K562 (cell line): ENCODE data around the gene HES4. TPM values are rescaled to one million over a fixed set of nuclear protein-coding genes. Genes with fewer than 3 reads are reported as not detected.

Source experiments
- BRF2 ChIP-seq: IDR thresholded peaks from 3 replicates; pipeline ENCODE4 v1.6.1; 2011; ENCODE audit warnings: borderline replicate concordance, mild to moderate bottlenecking; ENCODE audit not compliant: insufficient read length, insufficient read depth
- DMBX1 ChIP-seq: fragments of 250-450 bp; sonication (Bioruptor Pico); IDR thresholded peaks from 2 replicates; pipeline ENCODE4 v1.8.0; 2022; ENCODE audit warnings: inconsistent platforms, mild to moderate bottlenecking, moderate library complexity, borderline replicate concordance
- HMG20B ChIP-seq: fragments of 250-450 bp; sonication (Bioruptor Pico); IDR thresholded peaks from 2 replicates; pipeline ENCODE4 v1.5.0; 2021; ENCODE audit warnings: mild to moderate bottlenecking
- KLF13 ChIP-seq: fragments of 450-650 bp; IDR thresholded peaks from 2 replicates; pipeline ENCODE4 v1.6.1; 2016; ENCODE audit warnings: missing genetic modification characterization, low read depth, mild to moderate bottlenecking, missing compliant biosample characterization, moderate library complexity, borderline replicate concordance
- MEIS2 ChIP-seq: fragments of 450-650 bp; IDR thresholded peaks from 2 replicates; pipeline ENCODE4 v1.6.1; 2014; ENCODE audit warnings: mild to moderate bottlenecking; ENCODE audit not compliant: partially characterized antibody
- MIER1 ChIP-seq: fragments of 450-650 bp; IDR thresholded peaks from 2 replicates; pipeline ENCODE4 v1.6.1; 2016; ENCODE audit warnings: antibody characterized with exemption, mild to moderate bottlenecking, low read depth
- PHB2 ChIP-seq: fragments of 450-650 bp; IDR thresholded peaks from 2 replicates; pipeline ENCODE4 v1.6.1; 2017; ENCODE audit warnings: low read depth
- PRDM10 ChIP-seq: fragments of 450-650 bp; IDR thresholded peaks from 2 replicates; pipeline ENCODE4 v1.6.1; 2018; ENCODE audit not compliant: partially characterized antibody
- PRMT5 ChIP-seq: sonication (generic); formaldehyde crosslinking; IDR thresholded peaks from 2 replicates; pipeline ENCODE4 v1.5.0; 2020; ENCODE audit warnings: missing genetic modification reagents
- SAP30 ChIP-seq: fragments of 200-600 bp; sonication (generic); IDR thresholded peaks from 2 replicates; pipeline ENCODE4 v1.6.1; 2012; ENCODE audit warnings: borderline replicate concordance, low read depth, mild to moderate bottlenecking, moderate library complexity, low read length, control low read depth, inconsistent platforms; ENCODE audit not compliant: insufficient read depth, poor library complexity, severe bottlenecking
- SREBF1 ChIP-seq: fragments of 150-350 bp; IDR thresholded peaks from 2 replicates; pipeline ENCODE4 v1.6.1; 2014; ENCODE audit warnings: antibody characterized with exemption, low read depth, low read length, borderline replicate concordance
- STAG1 ChIP-seq: sonication (generic); formaldehyde crosslinking; IDR thresholded peaks from 2 replicates; pipeline ENCODE4 v1.5.0; 2020; ENCODE audit warnings: missing genetic modification reagents, borderline replicate concordance
- TAF1 ChIP-seq: IDR thresholded peaks from 2 replicates; pipeline ENCODE4 v1.6.1; 2011; ENCODE audit warnings: mild to moderate bottlenecking, low read length, moderate library complexity; ENCODE audit not compliant: insufficient read depth, control insufficient read depth, severe bottlenecking; ENCODE audit errors: extremely low read depth
- TEAD1 ChIP-seq, 2 experiments: fragments of 450-650 bp in 1 of 2; sonication (generic) in 1 of 2; formaldehyde crosslinking; IDR thresholded peaks; 2 replicates each; pipeline versions ENCODE4 v1.4.0 to v1.8.0; 2020 to 2022; ENCODE audit warnings: mild to moderate bottlenecking in 2 of 2, missing genetic modification reagents in 1 of 2
- TRIM28 ChIP-seq: fragments of 450-650 bp; IDR thresholded peaks from 2 replicates; pipeline ENCODE4 v1.6.1; 2017
- U2AF2 ChIP-seq: fragments of 200-400 bp; formaldehyde crosslinking; optimal IDR thresholded peaks from 2 replicates; pipeline ENCODE3; 2017; ENCODE audit warnings: low read depth, mild to moderate bottlenecking, low read length
- USF1 ChIP-seq: sonication (generic); formaldehyde crosslinking; IDR thresholded peaks from 2 replicates; pipeline ENCODE4 v1.9.0; 2022; ENCODE audit warnings: mild to moderate bottlenecking, missing genetic modification reagents
- ZFP36 ChIP-seq: fragments of 150-350 bp; IDR thresholded peaks from 2 replicates; pipeline ENCODE4 v1.6.1; 2018; ENCODE audit warnings: low read length, low read depth; ENCODE audit not compliant: partially characterized antibody
- ZNF77 ChIP-seq: fragments of 250-450 bp; sonication (Bioruptor Pico); IDR thresholded peaks from 2 replicates; pipeline ENCODE4 v1.5.0; 2020
- polyA plus RNA-seq, 8 experiments: library from polyadenylated mRNA; depleted of rRNA in 4 of 8; stranded (reverse) in 5 of 8; unstranded in 3 of 8; fragments of >200 nt; fragmentation: Nextera tagmentation in 2 of 8; fragmentation: Illumina TruSeq in 1 of 8; extraction: Ambion mirVana in 2 of 8; extraction: Trizol in 1 of 8; gene quantifications; 2 replicates each; pipeline versions ENCODE4 v1.2.1 to v1.2.3, GENCODE V29; 2011 to 2014; ENCODE audit warnings: inconsistent platforms in 1 of 8, missing spikeins in 1 of 8
- total RNA-seq, 7 experiments: library from RNA; depleted of rRNA in 6 of 7; stranded (reverse); fragments of >200 nt in 6 of 7; fragmentation: Illumina TruSeq in 2 of 7; extraction: Trizol in 2 of 7; gene quantifications; 2 replicates each; pipeline versions ENCODE4 v1.2.1 to v1.2.3, GENCODE V29; 2011 to 2021; ENCODE audit warnings: low replicate concordance in 1 of 7

HES4 gene
- total and polyA plus RNA-seq, 9 of the 15 experiments (the other 6 are each of a cell fraction or from before 2014, with no cell fraction given): 0.21 to 43.7 (median 5.3) TPM; not detected in 2

- TF ChIP-seq SAP30: no peak
- 0 out of 2 replicates have a peak, but pooled peaks have one; percentile 4 for TF ChIP-seq USF1
- TF ChIP-seq DMBX1 (CRISPR knock-in tag): peak; percentile 86
- TF ChIP-seq PHB2: no peak
- TF ChIP-seq TRIM28: no peak
- peak; percentile 36 for TF ChIP-seq PRDM10
- no peak for TF ChIP-seq MEIS2
- TF ChIP-seq ZFP36: peak; percentile 41
- no peak for TF ChIP-seq MIER1
- 0 out of 2 replicates have a peak, but pooled peaks have one; percentile 42 for TF ChIP-seq KLF13
- TF ChIP-seq TAF1: no peak
- TF ChIP-seq HMG20B (CRISPR knock-in tag): no peak
- TF ChIP-seq STAG1 (CRISPR knock-in tag): no peak
- TF ChIP-seq SREBF1: no peak
- no peak for TF ChIP-seq BRF2
- TF ChIP-seq U2AF2: no peak
- peak in 1 of 2 experiments; percentile 50; a peak in 1 of 4 replicates for TF ChIP-seq TEAD1 (CRISPR knock-in tag; IDR thresholded peaks at IDR 0.05)
- no peak for TF ChIP-seq PRMT5 (CRISPR knock-in tag)
- TF ChIP-seq ZNF77 (CRISPR knock-in tag): no peak
These were observed 5.1 kb upstream of the HES4 start (continued) for GRCh38 chr1:1004780-1005697.
